22Rv1 (cell line): ENCODE data around the gene ITPR2.

ENCODE experiments used
- ZFX ChIP-seq: fragments of 450-650 bp; IDR thresholded peaks from 2 replicates; pipeline ENCODE4 v1.6.1; 2017; ENCODE audit warnings: antibody characterized with exemption, borderline replicate concordance
- TF ChIP-seq, protein P1 (sequence below): fragments of 450-650 bp; IDR thresholded peaks from 2 replicates; pipeline ENCODE4 v1.5.1; 2017; ENCODE audit warnings: mild to moderate bottlenecking

DNA sequence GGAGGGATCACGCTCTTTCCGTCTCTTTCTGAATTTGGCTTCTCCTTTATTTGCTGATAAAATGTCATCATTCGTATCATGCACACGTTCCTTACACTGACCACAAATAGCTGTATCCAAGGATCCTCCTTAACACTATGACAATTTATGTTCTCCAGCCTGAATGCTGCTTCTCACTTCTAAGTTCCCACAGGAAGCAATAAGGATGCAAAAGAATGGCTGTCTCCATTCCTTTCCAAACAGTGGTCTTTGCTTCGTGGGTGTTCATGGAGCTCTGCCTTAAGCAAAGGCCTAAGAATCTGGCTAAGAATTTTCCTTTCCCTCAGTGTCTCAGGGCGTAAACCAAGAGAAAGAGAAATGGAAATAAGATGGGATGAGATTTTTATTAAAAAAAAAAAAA, 200.2 kb downstream of the ITPR2 start:
- TF ChIP-seq, protein P1, sequence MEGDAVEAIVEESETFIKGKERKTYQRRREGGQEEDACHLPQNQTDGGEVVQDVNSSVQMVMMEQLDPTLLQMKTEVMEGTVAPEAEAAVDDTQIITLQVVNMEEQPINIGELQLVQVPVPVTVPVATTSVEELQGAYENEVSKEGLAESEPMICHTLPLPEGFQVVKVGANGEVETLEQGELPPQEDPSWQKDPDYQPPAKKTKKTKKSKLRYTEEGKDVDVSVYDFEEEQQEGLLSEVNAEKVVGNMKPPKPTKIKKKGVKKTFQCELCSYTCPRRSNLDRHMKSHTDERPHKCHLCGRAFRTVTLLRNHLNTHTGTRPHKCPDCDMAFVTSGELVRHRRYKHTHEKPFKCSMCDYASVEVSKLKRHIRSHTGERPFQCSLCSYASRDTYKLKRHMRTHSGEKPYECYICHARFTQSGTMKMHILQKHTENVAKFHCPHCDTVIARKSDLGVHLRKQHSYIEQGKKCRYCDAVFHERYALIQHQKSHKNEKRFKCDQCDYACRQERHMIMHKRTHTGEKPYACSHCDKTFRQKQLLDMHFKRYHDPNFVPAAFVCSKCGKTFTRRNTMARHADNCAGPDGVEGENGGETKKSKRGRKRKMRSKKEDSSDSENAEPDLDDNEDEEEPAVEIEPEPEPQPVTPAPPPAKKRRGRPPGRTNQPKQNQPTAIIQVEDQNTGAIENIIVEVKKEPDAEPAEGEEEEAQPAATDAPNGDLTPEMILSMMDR: no peak
- TF ChIP-seq ZFX: no peak
